GM21619 (cell line): ENCODE data around the gene GAL3ST2.
"Not testable (repeated sequence)": the region's sequence is repeated elsewhere in the genome, so short reads cannot be mapped to it uniquely, and the experiment has no call there.

ENCODE experiments used
- ATAC-seq: cut with Tn5 transposase; IDR thresholded peaks from one replicate; pipeline ENCODE4 v1.9.1; 2021; ENCODE audit not compliant: unreplicated experiment

GAL3ST2 gene

GRCh38 chr2:241791385-241791784 is 14.8 kb downstream of the GAL3ST2 start:
- ATAC-seq = not testable (repeated sequence)

- ATAC-seq = no peak
These were observed 16.8 kb downstream of the GAL3ST2 start for GRCh38 chr2:241793385-241793784.

- no peak for ATAC-seq
These were observed 17.7 kb downstream of the GAL3ST2 start for GRCh38 chr2:241794250-241794823.

GRCh38 chr2:241795021-241795999 is 18.7 kb downstream of the GAL3ST2 start:
- ATAC-seq = no peak

- ATAC-seq = no peak
These were observed 19.6 kb downstream of the GAL3ST2 start for GRCh38 chr2:241796209-241796608.

- no peak for ATAC-seq
These were observed 20.1 kb downstream of the GAL3ST2 start for GRCh38 chr2:241796610-241797138.

- ATAC-seq = no peak
These were observed 20.9 kb downstream of the GAL3ST2 start for GRCh38 chr2:241797441-241798080.

GRCh38 chr2:241798081-241798630 is 21.5 kb downstream of the GAL3ST2 start:
- ATAC-seq = no peak

GRCh38 chr2:241798631-241799521 is 22.3 kb downstream of the GAL3ST2 start:
- ATAC-seq = no peak

- ATAC-seq = no peak
These were observed 23.0 kb downstream of the GAL3ST2 start for GRCh38 chr2:241799522-241800197.

- ATAC-seq = not testable (repeated sequence)
These were observed 23.7 kb downstream of the GAL3ST2 start for GRCh38 chr2:241800198-241800903.

- no peak for ATAC-seq
These were observed 25.2 kb downstream of the GAL3ST2 start for GRCh38 chr2:241801611-241802420.

- no peak for ATAC-seq
These were observed 26.0 kb downstream of the GAL3ST2 start for GRCh38 chr2:241802421-241803318.

- ATAC-seq = no peak
These were observed 27.0 kb downstream of the GAL3ST2 start for GRCh38 chr2:241803387-241804325.

GRCh38 chr2:241804326-241805229 is 28.0 kb downstream of the GAL3ST2 start:
- no peak for ATAC-seq
